Endothelial cell of umbilical vein (primary cell): ENCODE results near the gene EMCN. TPM values are rescaled to one million over a fixed set of nuclear protein-coding genes. Genes with fewer than 3 reads are reported as not detected.

Experiments used
- BruUV-seq: library from RNA; stranded (reverse); fragments of 400-500 nt; replicated peaks from 2 replicates; lab custom pipeline; 2021; lab: Mats Ljungman, UMichigan
- CTCF ChIA-PET: fragments of 300-600, 350-600 bp; sonication (Branson Sonifier 250); formaldehyde crosslinking; loops from one replicate; lab custom pipeline; 2021; ENCODE audit warnings: antibody characterized with exemption, inconsistent platforms; lab: Charles Lee
- POLR2A ChIA-PET: fragments of 300-600, 350-600 bp; sonication (Branson Sonifier 250); formaldehyde crosslinking; loops from one replicate; lab custom pipeline; 2021; ENCODE audit warnings: antibody characterized with exemption, inconsistent platforms; lab: Charles Lee
- DNase-seq: peaks from one replicate; pipeline ENCODE4 v3.0.0-alpha.2; 2011; ENCODE audit warnings: low read depth, low spot score
- FAIRE-seq: peaks from 2 replicates; lab custom pipeline; 2011; peaks lifted over from hg19 to GRCh38; lab: Jason Lieb, UNC
- H2AFZ ChIP-seq: 2 replicates; pipeline ENCODE4 v1.6.0; 2012; ENCODE audit warnings: low read depth, low read length, control low read depth, inconsistent platforms
- H3K27ac ChIP-seq: 2 replicates; pipeline ENCODE4 v1.5.1; 2011; ENCODE audit warnings: low read depth, mild to moderate bottlenecking, control low read depth, low read length, moderate library complexity; ENCODE audit not compliant: insufficient read depth
- H3K27me3 ChIP-seq, 2 experiments: 2 replicates each; pipeline versions ENCODE4 v1.6.0 to v1.6.1; 2011; ENCODE audit warnings: low read length in 2 of 2, mixed read lengths in 1 of 2; ENCODE audit not compliant: control insufficient read depth in 2 of 2, insufficient read depth in 2 of 2
- H3K36me3 ChIP-seq, 2 experiments: 2 replicates in 1 of 2; 3 replicates in 1 of 2; pipeline ENCODE4 v1.5.1; 2011; ENCODE audit warnings: low read length in 2 of 2, mild to moderate bottlenecking in 1 of 2, moderate library complexity in 1 of 2; ENCODE audit not compliant: control insufficient read depth in 2 of 2, insufficient read depth in 2 of 2; ENCODE audit errors: extremely low read depth in 1 of 2
- H3K4me1 ChIP-seq: 3 replicates; pipeline ENCODE4 v1.5.1; 2011; ENCODE audit warnings: mild to moderate bottlenecking, low read length; ENCODE audit not compliant: control insufficient read depth, insufficient read depth; ENCODE audit errors: extremely low read depth
- H3K4me2 ChIP-seq: 2 replicates; pipeline ENCODE4 v1.6.1; 2011; ENCODE audit warnings: low read length, control low read depth, mixed read lengths; ENCODE audit not compliant: insufficient read depth
- H3K4me3 ChIP-seq, 3 experiments: fragments of 200-600 bp in 1 of 3; sonication (generic), shearing (Covaris generic) in 1 of 3; replicated peaks in 1 of 3; 2 replicates each; pipeline ENCODE4 v1.5.1; 2011 to 2016; ENCODE audit warnings: control low read depth in 3 of 3, low read length in 3 of 3, mild to moderate bottlenecking in 2 of 3, inconsistent platforms in 1 of 3, low read depth in 1 of 3, moderate library complexity in 1 of 3; ENCODE audit not compliant: insufficient read depth in 1 of 3
- H3K79me2 ChIP-seq: 2 replicates; pipeline ENCODE4 v1.6.0; 2012; ENCODE audit warnings: low read length, inconsistent platforms; ENCODE audit not compliant: control insufficient read depth, insufficient read depth
- H3K9ac ChIP-seq: replicated peaks from 2 replicates; pipeline ENCODE3; 2011; ENCODE audit warnings: low read length, control low read depth; ENCODE audit not compliant: insufficient read depth; ENCODE audit errors: extremely low read depth
- H3K9me1 ChIP-seq: replicated peaks from 3 replicates; pipeline ENCODE4 v1.6.0; 2011; ENCODE audit warnings: mild to moderate bottlenecking, low read length; ENCODE audit not compliant: control insufficient read depth, insufficient read depth; ENCODE audit errors: extremely low read depth
- H3K9me3 ChIP-seq: replicated peaks from 2 replicates; pipeline ENCODE4 v1.5.1; 2012; ENCODE audit warnings: low read length, inconsistent platforms; ENCODE audit not compliant: control insufficient read depth, insufficient read depth
- H4K20me1 ChIP-seq: replicated peaks from 2 replicates; pipeline ENCODE3; 2011; ENCODE audit warnings: mild to moderate bottlenecking, low read length; ENCODE audit not compliant: control insufficient read depth, insufficient read depth; ENCODE audit errors: extremely low read depth
- CTCF ChIP-seq, 2 donors: IDR thresholded peaks; 1 replicate in 1 of 2; 2 replicates in 1 of 2; pipeline ENCODE4 v1.5.1; 2011; ENCODE audit warnings: low read length in 2 of 2, mild to moderate bottlenecking in 2 of 2, moderate library complexity in 2 of 2, control low read depth in 1 of 2, inconsistent platforms in 1 of 2, low read depth in 1 of 2; ENCODE audit not compliant: insufficient read depth in 1 of 2; ENCODE audit errors: extremely low read depth in 1 of 2
- EZH2 ChIP-seq: IDR thresholded peaks from 2 replicates; pipeline ENCODE4 v1.6.1; 2012; ENCODE audit warnings: borderline replicate concordance, low read depth, mild to moderate bottlenecking, moderate library complexity, low read length, inconsistent platforms; ENCODE audit not compliant: severe bottlenecking
- FOS ChIP-seq: IDR thresholded peaks from 2 replicates; pipeline ENCODE4 v1.6.1; 2011; ENCODE audit warnings: mild to moderate bottlenecking, low read length, moderate library complexity, borderline replicate concordance; ENCODE audit not compliant: insufficient read depth
- GATA2 ChIP-seq: IDR thresholded peaks from 2 replicates; pipeline ENCODE4 v1.7.0; 2011; ENCODE audit warnings: low read depth, mild to moderate bottlenecking, moderate library complexity, mixed read lengths, low read length; ENCODE audit not compliant: insufficient read length, insufficient read depth
- JUN ChIP-seq: IDR thresholded peaks from 2 replicates; pipeline ENCODE4 v1.6.1; 2011; ENCODE audit warnings: borderline replicate concordance, low read depth; ENCODE audit not compliant: insufficient read length, insufficient read depth
- MAX ChIP-seq: IDR thresholded peaks from 2 replicates; pipeline ENCODE4 v1.6.1; 2011; ENCODE audit not compliant: insufficient read depth, insufficient read length
- MYC ChIP-seq: IDR thresholded peaks from one replicate; pipeline ENCODE4 v1.6.1; 2011; ENCODE audit warnings: mild to moderate bottlenecking, low read depth, low read length
- POLR2A ChIP-seq: IDR thresholded peaks from 2 replicates; pipeline ENCODE4 v1.6.1; 2012; ENCODE audit warnings: low read depth, mild to moderate bottlenecking, control low read depth, low read length
- POLR2AphosphoS5 ChIP-seq: IDR thresholded peaks from 2 replicates; pipeline ENCODE4 v1.6.1; 2012; ENCODE audit warnings: low read depth, mild to moderate bottlenecking, control low read depth, low read length, moderate library complexity; ENCODE audit not compliant: insufficient read depth
- dilution Hi-C: fragments of 300-500 bp; cut with MboI; formaldehyde crosslinking; loops from one replicate; pipeline ENCODE4 v1.15.0; 2019; ENCODE audit warnings: low sequenced_read_pairs; ENCODE audit not compliant: extremely low pct_ligation_motif_present
- intact Hi-C: fragments of 100-400 bp; cut with micrococcal nuclease; formaldehyde crosslinking; loops from one replicate; pipeline ENCODE4 v1.10.0; 2022
- polyA plus RNA-seq, 4 experiments: library from polyadenylated mRNA; depleted of rRNA in 3 of 4; stranded (reverse) in 3 of 4; unstranded in 1 of 4; fragments of >200 nt; gene quantifications; 2 replicates each; pipeline versions ENCODE4 v1.2.1 to v1.2.3, GENCODE V29; 2011 to 2012; ENCODE audit warnings: missing spikeins in 1 of 4
- total RNA-seq: library from RNA; stranded (reverse); gene quantifications from 2 replicates; pipeline ENCODE4 v1.2.3, GENCODE V29; 2021

EMCN gene
- total and polyA plus RNA-seq, 2 donors (not counting 3 experiments of a cell fraction or from before 2014, with no cell fraction given), result 51.6 to 97.3 TPM

- intact Hi-C loops (no loop called here), dilution Hi-C loops (no loop called here)
- Histone ChIP-seq H3K4me1 (peaks cover 28% of the 10 kb centered on the region), H2AFZ (no peak overlapping the region), H3K9me3 (no peaks in the 10 kb centered on the region), H3K27ac (no peak overlapping the region), H3K79me2 (no peaks in the 10 kb centered on the region), H3K36me3 (peaks cover 0 to 6% of the 10 kb centered on the region in 2 experiments), H3K9ac (no peak overlapping the region), H4K20me1 (no peaks in the 10 kb centered on the region), H3K4me3 (no peak overlapping the region), H3K27me3 (no peaks in the 10 kb centered on the region), H3K9me1 (no peaks in the 10 kb centered on the region), H3K4me2 (no peak overlapping the region)
- peak; percentile 40 for DNase-seq
- peak; percentile 79 for TF ChIP-seq FOS
- TF ChIP-seq JUN, result peak; percentile 56
- no peak for TF ChIP-seq EZH2
- peak; percentile 81 for FAIRE-seq
- ChIA-PET CTCF (interaction anchor here (0.8 to 1.3 kb wide), 4 partner anchors 151 to 335 kb away, joined by 3 read pairs; no protein-coding TSS in a partner anchor), POLR2A (no interaction called here)
- no TSS peak for BruUV-seq
Observed at GRCh38 chr4:100428051-100428450, 89.8 kb downstream of the EMCN start.

DNA sequence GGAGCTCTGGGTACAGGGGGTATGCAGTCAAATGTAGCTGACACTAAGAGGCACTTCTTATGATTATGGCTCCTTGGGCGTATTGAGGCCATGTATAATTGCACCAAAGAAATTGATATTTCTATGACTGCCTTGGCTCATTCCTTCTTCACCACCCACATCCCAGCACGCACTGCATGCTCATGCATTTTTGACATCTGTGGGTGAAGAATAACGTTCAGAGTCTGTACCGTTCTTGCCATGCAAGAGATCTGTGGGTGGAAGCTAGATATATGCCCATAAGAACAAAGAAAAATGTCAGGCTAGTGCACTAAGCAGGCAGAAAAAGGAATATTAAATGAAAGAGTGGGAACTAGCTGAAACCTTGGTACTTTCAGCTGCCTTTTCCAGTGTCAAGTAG lies 93.4 kb downstream of the EMCN start:
- Histone ChIP-seq H3K4me1 (peaks cover 32% of the 10 kb centered on the region), H3K9me1 (no peaks in the 10 kb centered on the region), H4K20me1 (no peaks in the 10 kb centered on the region), H3K79me2 (no peaks in the 10 kb centered on the region), H3K9ac (no peak overlapping the region), H3K4me2 (no peak overlapping the region), H3K27me3 (no peaks in the 10 kb centered on the region), H3K36me3 (peaks cover 0 to 6% of the 10 kb centered on the region in 2 experiments), H3K4me3 (no peak overlapping the region), H3K9me3 (no peaks in the 10 kb centered on the region), H3K27ac (no peak overlapping the region), H2AFZ (no peak overlapping the region)
- ChIA-PET POLR2A (no interaction called here), CTCF (interaction anchor here (1.1 kb wide), 1 partner anchor 314 kb away, joined by 4 read pairs; no protein-coding TSS in a partner anchor)
- intact Hi-C loops, result loop anchor here (5.0 kb wide), 1 partner anchor 483 kb away; no protein-coding TSS in a partner anchor
- TF ChIP-seq EZH2 (no peak), GATA2 (no peak), POLR2A (no peak), JUN (no peak), POLR2AphosphoS5 (no peak), FOS (no peak), CTCF (IDR thresholded peaks at IDR 0.05; ENCODE audit: extremely low read depth in 1 of 2, insufficient read depth in 1 of 2, low read depth in 1 of 2, low read length in 2 of 2) (no peak), MAX (no peak), MYC (no peak)
- dilution Hi-C loops, result no loop called here
- DNase-seq (no peak), FAIRE-seq (no peak)
- no TSS peak for BruUV-seq
